Fibroblast of lung (primary cell): Measurements from ENCODE around the gene FSTL3.

Experiments used
- CTCF ChIP-seq, 2 donors: IDR thresholded peaks in 1 of 2; conservative IDR thresholded peaks in 1 of 2; 1 replicate in 1 of 2; 2 replicates in 1 of 2; pipeline ENCODE4 v1.5.1; 2011 to 2012; ENCODE audit warnings: low read length in 2 of 2, control low read depth in 1 of 2, inconsistent platforms in 1 of 2, low read depth in 1 of 2, mild to moderate bottlenecking in 1 of 2
- EZH2 ChIP-seq: IDR thresholded peaks from 2 replicates; pipeline ENCODE4 v1.5.1; 2012; ENCODE audit warnings: low read length, control low read depth, mild to moderate bottlenecking; ENCODE audit errors: missing control alignments

GRCh38 chr19:629961-630714, 46.1 kb upstream of the FSTL3 start:
- no peak for TF ChIP-seq CTCF (conservative IDR thresholded peaks at IDR 0.05 in 1 of 2, IDR thresholded peaks at IDR 0.05 in 1 of 2; ENCODE audit: low read depth in 1 of 2, low read length in 2 of 2)
- TF ChIP-seq EZH2 = no peak
